Anterior cingulate cortex (tissue), 58 donors: ENCODE data around the gene ZNF160.
"Not testable (repeated sequence)": the region's sequence is repeated elsewhere in the genome, so short reads cannot be mapped to it uniquely, and the experiment has no call there.

ENCODE experiments used
- DNase-seq, 58 donors: peaks; one replicate each; lab custom pipeline; 2025; lab: John Stamatoyannopoulos, UW

ZNF160 gene

DNA sequence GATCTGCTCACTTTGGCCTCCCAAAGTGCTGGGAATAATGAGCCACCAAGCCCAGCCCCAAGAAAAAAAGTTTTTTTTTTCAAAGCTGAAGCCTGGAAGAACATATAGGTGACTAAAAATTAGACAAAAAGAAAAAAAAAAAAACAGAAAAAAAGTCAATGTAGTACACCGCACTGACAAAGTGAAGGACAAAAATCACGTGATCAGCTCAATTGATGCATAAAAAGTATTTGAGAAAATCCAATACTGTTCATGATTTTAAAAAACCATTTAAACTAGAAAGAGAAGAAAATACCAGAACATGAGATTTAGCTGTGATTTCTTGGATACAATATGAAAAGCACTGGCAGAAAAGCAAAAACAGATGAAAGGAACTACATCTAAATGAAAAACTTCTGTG is 69.2 kb downstream of the ZNF160 start:
- no peak for DNase-seq

- DNase-seq: not testable (repeated sequence)
Measured at GRCh38 chr19:53028306-53028705, 74.9 kb downstream of the ZNF160 start.

DNA sequence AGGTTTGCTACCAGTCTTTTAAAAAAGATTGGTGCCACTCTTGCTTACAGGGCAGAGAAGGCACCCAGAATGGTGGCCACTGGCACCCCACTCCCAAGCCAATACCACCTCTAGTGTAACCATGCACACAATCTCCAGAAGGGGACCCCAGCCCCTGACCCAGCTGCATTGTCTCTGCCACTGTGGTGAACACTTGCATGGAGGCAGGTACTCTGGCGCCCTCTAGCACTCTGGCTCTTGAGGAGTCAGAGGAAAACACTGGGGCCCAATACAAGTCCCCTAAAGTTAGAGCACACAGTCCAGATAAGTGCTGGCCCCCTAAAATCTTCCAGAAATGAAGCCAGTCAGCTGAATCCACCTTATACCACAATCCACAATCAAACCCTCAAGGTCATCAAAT is 83.5 kb downstream of the ZNF160 start:
- DNase-seq: no peak
